Measurements from ENCODE around the gene RESP18.
"Not testable (repeated sequence)": the region's sequence is repeated elsewhere in the genome, so short reads cannot be mapped to it uniquely, and the experiment has no call there.

The RESP18 gene

GRCh38 chr2:219325657-219326315 is 6.8 kb downstream of the RESP18 start:
- no peak for DNase-seq (ENCODE audit: low read depth in 2 of 2)

DNA sequence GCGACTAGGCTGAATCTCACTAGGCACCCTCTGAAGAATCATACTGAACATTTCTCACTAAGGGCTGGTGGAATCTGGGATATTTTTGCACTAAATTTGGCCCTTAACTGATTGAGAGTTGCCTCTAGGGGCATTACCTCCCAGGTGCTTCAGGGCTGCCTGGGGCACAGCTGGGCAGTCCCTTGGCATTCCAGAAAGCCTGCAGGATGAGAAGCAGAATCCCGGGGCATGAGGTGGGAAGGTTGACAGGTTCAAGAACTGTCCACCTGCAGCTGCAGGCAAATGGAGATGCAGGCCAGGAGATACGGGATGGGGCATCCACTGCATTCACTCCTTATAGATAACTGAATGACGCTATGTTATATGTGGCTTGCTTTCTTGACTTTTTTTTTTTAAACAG is 7.4 kb downstream of the RESP18 start:
- no peak for DNase-seq (ENCODE audit: low read depth in 2 of 2)

DNA sequence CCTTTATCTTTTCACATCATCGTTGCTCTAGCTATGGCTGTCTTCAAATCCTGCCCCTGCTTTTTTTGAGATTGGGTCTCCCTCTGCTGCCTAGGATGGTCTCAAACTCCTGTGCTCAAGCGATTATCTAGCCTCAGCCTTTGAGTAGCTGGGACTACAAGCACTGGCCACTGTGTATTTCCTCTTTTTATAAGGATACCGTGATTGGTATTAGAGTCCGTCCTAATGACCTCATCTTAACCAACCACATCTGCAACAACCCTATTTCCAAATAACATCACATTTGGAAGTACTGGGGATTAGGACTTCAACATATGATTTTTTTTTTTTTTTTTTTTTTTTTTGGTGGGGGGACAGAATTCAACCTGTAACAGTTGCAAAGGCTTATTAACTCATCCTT is 9.1 kb downstream of the RESP18 start:
- no peak for DNase-seq (ENCODE audit: low read depth in 2 of 2)

- no peak for DNase-seq (ENCODE audit: low read depth in 2 of 2)
Observed at GRCh38 chr2:219314804-219315468, 17.6 kb downstream of the RESP18 start.

DNA sequence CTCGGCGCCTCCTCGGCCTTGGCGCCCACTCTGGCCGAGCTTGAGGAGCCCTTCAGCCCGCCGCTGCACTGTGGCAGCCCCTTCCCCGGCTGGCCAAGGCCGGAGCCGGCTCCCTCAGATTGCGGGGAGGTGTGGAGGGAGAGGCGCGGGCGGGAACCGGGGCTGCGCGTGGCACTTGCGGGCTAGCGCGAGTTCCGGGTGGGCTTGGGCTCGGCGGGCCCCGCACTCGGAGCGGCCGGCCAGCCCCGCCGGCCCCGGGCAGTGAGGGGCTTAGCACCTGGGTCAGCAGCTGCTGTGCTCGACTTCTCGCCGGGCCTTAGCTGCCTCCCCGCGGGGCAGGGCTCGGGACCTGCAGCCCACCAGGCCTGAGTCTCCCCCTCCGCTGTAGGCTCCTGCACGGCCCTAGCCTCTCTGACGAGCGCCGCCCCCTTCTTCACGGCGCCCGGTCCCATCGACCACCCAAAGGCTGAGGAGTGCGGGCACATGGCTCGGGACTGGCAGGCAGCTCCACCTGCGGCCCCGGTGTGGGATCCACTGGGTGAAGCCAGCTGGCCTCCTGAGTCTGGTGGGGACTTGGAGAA is 19.8 kb downstream of the RESP18 start:
- not testable (repeated sequence) for DNase-seq (ENCODE audit: low read depth in 2 of 2)

DNA sequence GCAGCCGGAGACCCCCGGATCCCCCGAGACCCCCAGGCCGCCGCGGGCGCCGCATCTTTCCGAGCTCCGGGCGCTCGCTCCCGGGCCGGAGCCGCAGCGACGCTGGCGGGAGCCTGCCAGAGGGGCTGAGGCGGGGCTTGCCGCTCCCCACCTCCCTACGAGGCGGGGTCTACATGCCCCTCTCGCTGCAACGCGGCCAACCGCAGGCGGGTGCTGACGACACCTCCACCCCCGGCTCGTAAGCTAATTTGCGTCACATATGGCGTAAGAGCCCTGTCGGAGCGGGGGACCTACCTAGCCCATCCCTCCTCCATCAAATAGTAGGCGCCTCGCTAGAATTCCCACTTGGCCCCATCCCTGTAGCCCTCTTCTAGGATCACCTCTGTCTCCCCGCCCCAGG is 23.3 kb downstream of the RESP18 start, which contains the start of gene PTPRN:
Gene PTPRN (minus strand): TSS at position 124 of the 400 bp plus-strand sequence. CDS start 69 bp downstream, at position 55.
- no peak for DNase-seq (ENCODE audit: low read depth in 2 of 2)

GRCh38 chr2:219308142-219309101 is 24.1 kb downstream of the RESP18 start:
- DNase-seq (ENCODE audit: low read depth in 2 of 2): peak in 1 of 2 donors; percentile 9

DNA sequence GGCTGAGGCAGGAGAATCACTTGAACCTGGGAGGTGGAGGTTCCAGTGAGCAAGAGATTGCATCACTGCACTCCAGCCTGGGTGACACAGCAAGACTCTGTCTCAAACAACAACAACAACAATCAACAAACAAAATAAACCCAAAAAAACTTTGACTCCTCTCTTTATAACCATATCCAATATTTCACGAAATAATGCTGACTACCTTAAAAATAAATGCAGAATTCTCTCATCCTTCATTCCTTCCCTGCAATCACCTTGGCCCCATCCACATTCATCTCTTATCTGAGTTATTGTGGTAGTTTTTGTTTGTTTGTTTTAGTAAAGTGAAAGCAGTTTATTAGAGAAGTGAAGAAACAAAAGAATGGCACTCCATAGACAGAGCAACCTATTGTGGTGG is 26.5 kb downstream of the RESP18 start:
- DNase-seq (ENCODE audit: low read depth in 2 of 2): no peak

DNA sequence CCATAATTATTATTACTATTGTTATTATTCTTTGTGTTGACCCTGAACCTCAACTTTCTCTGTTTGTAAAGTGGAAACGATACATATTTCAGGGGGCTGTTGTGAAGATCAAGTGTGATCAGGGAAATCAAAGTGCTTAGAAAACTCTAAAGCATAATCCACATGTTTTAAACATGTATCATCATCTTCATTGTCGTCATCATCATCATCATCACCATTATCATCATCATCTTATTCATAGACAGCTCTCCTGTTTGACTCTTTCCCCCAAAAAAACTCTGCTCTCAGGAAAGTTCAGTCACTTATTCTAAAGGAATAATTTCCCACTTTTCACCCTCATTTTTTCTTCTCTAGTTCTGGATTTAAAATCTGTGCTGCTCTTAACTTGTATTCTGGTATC is 28.3 kb downstream of the RESP18 start:
- DNase-seq (ENCODE audit: low read depth in 2 of 2): no peak

- no peak for DNase-seq (ENCODE audit: low read depth in 2 of 2)
Observed at GRCh38 chr2:219302412-219302968, 30.1 kb downstream of the RESP18 start.

DNA sequence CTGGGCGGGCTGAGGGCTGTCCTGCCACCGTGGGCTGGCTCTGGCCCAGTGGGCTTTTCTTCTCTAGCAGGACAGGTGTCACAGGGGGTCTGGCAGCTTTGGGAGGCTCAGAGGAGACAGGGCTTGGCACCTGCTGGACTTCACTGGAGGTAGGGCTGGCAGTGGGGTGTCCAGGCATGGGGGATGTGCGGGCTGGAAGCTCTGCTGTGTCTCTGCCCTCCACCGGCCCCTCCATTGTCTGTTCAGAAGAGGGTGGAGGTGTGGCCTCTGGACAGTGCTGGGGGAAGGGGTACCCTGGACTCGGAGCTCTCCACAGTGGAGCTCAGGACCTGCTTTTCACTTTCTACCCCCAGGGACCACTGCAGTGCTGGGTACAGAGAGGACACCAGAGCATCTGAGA is 32.5 kb downstream of the RESP18 start:
- no peak for DNase-seq (ENCODE audit: low read depth in 2 of 2)

GRCh38 chr2:219299372-219299760 is 33.2 kb downstream of the RESP18 start:
- no peak for DNase-seq (ENCODE audit: low read depth in 2 of 2)

- DNase-seq (ENCODE audit: low read depth in 2 of 2): peak; percentile 63 to 75
Observed at GRCh38 chr2:219298759-219299371, 33.7 kb downstream of the RESP18 start.

DNA sequence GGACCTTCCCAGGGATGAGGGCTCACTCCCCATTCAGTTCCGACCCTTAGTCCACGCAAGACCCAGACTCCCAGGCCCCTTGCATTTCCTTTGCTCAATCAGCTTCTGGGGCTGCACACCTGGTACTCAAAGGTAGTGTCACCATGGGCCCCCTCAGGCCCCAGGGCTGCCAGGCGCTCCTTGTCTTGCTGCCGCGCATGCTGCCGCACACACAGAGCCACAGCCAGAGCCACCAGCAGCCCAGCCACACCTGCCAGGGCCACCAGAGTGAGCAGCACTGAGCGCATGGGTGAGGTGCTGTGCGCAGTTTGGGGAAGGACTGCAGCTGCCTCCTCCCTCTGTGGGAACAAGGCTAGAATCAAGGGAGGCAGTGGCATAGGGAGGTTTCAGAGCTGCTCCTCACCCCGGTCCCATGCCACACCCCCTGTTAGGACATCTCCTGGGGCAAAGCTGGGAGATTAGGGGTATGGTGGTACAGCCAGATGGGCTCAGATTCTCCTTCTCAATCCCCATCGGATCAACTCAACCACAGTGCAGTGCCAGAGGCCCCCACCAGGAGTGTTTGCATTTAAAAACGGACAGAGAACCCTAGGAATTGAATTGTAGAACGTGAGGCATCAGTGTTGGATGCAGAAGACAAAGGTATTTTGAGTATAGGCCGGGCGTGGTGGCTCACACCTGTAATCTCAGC is 34.6 kb downstream of the RESP18 start:
- DNase-seq (ENCODE audit: low read depth in 2 of 2): no peak

- no peak for DNase-seq (ENCODE audit: low read depth in 2 of 2)
Observed at GRCh38 chr2:219296631-219297391, 35.7 kb downstream of the RESP18 start.

- no peak for DNase-seq (ENCODE audit: low read depth in 2 of 2)
Observed at GRCh38 chr2:219296142-219296541, 36.4 kb downstream of the RESP18 start.

- peak; percentile 71 to 77 for DNase-seq (ENCODE audit: low read depth in 2 of 2)
Observed at GRCh38 chr2:219294356-219295351, 37.9 kb downstream of the RESP18 start.

DNA sequence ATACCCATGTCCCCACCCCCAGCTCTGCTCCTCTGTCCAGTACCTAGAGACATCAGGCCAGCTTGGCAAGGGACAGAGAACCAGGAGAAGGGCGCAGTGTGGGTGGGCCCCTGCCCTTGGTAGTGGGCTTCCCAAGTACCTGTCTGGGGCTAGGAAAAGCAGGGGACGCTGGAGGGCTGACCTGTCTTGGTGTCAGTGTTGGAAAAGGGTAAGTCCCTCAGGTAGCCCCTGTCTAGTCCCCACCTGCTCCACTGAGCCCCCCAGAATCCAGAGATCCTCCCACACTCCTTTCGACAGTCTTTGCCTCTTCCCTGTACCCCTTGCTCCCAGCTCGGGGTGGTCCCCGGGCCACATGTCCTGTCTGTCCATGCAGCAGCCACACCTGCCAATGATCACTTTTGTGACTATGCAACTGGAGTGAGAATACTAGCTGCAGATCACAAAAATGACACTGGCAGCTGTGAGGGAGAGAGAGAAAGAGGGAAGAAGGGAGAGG is 38.8 kb downstream of the RESP18 start:
- DNase-seq (ENCODE audit: low read depth in 2 of 2): no peak

Data from stimulated activated CD8-positive, alpha-beta memory T cell treated with anti-CD3 and anti-CD28 coated beads, Interleukin-15, amount 100 ng/mL, for 4 hours (primary cell).